Kidney (tissue), 22 donors: Measurements from ENCODE around the gene HSBP1L1. TPM values are rescaled to one million over a fixed set of nuclear protein-coding genes. Genes with fewer than 3 reads are reported as not detected.
A peak's percentile ranks its signal among the peaks of the same experiment; 100 is the strongest.

Experiments used
- DNase-seq, 5 donors: peaks; one replicate each; pipeline ENCODE4 v3.0.0-alpha.2; 2013 to 2020
- FAIRE-seq: peaks from 2 replicates; lab custom pipeline; 2012; peaks lifted over from hg19 to GRCh38; lab: Jason Lieb, UNC
- H3K27ac ChIP-seq, 2 donors: one replicate each; pipeline ENCODE4 v1.7.0; 2013; ENCODE audit warnings: low read depth in 2 of 2, low read length in 2 of 2, inconsistent platforms in 1 of 2
- H3K27me3 ChIP-seq: one replicate; pipeline ENCODE4 v1.7.1; 2013; ENCODE audit warnings: low read length, inconsistent platforms; ENCODE audit not compliant: control insufficient read depth, insufficient read depth
- H3K36me3 ChIP-seq, 3 donors: one replicate each; pipeline versions ENCODE4 v1.7.0 to v1.7.1; 2013; ENCODE audit warnings: low read length in 3 of 3, control low read depth in 1 of 3, inconsistent platforms in 1 of 3; ENCODE audit not compliant: insufficient read depth in 3 of 3, control insufficient read depth in 2 of 3
- H3K4me1 ChIP-seq, 3 donors: one replicate each; pipeline versions ENCODE4 v1.7.0 to v1.7.1; 2013; ENCODE audit warnings: low read length in 3 of 3, inconsistent platforms in 1 of 3, low read depth in 1 of 3; ENCODE audit not compliant: control insufficient read depth in 2 of 3, insufficient read depth in 2 of 3
- H3K4me3 ChIP-seq, 3 donors: one replicate each; pipeline versions ENCODE4 v1.7.0 to v1.8.1; 2013; ENCODE audit warnings: low read length in 3 of 3, control low read depth in 1 of 3, inconsistent platforms in 1 of 3
- H3K9ac ChIP-seq, 3 donors: one replicate each; pipeline versions ENCODE4 v1.7.0 to v1.7.1; 2013; ENCODE audit warnings: low read length in 3 of 3, control low read depth in 1 of 3, inconsistent platforms in 1 of 3
- H3K9me3 ChIP-seq, 3 donors: one replicate each; pipeline versions ENCODE4 v1.7.0 to v1.7.1; 2013; ENCODE audit warnings: low read length in 3 of 3, control low read depth in 1 of 3, inconsistent platforms in 1 of 3; ENCODE audit not compliant: control insufficient read depth in 2 of 3, insufficient read depth in 1 of 3
- intact Hi-C: fragments of 100-400 bp; cut with DNase I; formaldehyde crosslinking; loops from one replicate; pipeline ENCODE4 v1.11.1; 2022
- long read RNA-seq, 10 donors: library from polyadenylated mRNA in 1 of 10; unstranded in 1 of 10; transcript quantifications; one replicate each; pipeline ENCODE4 v2.0.0 and lab custom pipeline, GENCODE V29; 2021 to 2026
- polyA plus RNA-seq: library from polyadenylated mRNA; stranded (reverse); fragments of 350-450 nt; fragmentation: Illumina TruSeq; extraction: RNeasy Lipid Tissue Mini Kit (QIAGEN cat#74804); gene quantifications from one replicate; pipeline ENCODE4 v1.2.3, GENCODE V29; 2014; ENCODE audit warnings: low read depth, low replicate concordance; ENCODE audit not compliant: insufficient read depth
- total RNA-seq: library from RNA; stranded (reverse); fragmentation: NEBNext Ultra II Directional; extraction: Animal tissue kit (Norgen Biotek cat#: 25700); gene quantifications from one replicate; pipeline ENCODE4 v1.2.1, GENCODE V29; 2021
- TF ChIP-seq, protein P1 (sequence below): IDR thresholded peaks from 3 replicates; pipeline ENCODE4 v1.5.1; 2012; ENCODE audit warnings: mild to moderate bottlenecking, moderate library complexity, borderline replicate concordance; ENCODE audit not compliant: insufficient read depth; ENCODE audit errors: extremely low read depth
- donor health status: control.
- donor health status: control.
- donor health status: control.
- donor health status: control.
- donor health status: control.
- donor health status: DM: yes; HTN: yes; CAD: no.
- donor health status: Normal renal cell carcinoma (clear cell type).

The HSBP1L1 gene
- total RNA-seq (26.0 TPM), polyA plus RNA-seq (43.6 TPM)
- long read RNA-seq, donor 1, transcript HSBP1L1-201 (4 exons, 771 nt), result minor isoform, 5 of 24 reads
- long read RNA-seq, donor 1, transcript HSBP1L1-204 (1 exons, 775 nt), result major isoform, 15 of 24 reads
- long read RNA-seq, donor 1, partial matches to known transcripts, result 0 of 24 reads
- long read RNA-seq, donor 1, other reads (novel, unspliced or antisense), result 0 of 24 reads
- long read RNA-seq, donor 2, transcript HSBP1L1-204 (1 exons, 775 nt), result major isoform, 12 of 108 reads
- long read RNA-seq, donor 2, partial matches to known transcripts, result 6 of 108 reads
- long read RNA-seq, donor 2, other reads (novel, unspliced or antisense), result 85 of 108 reads
- long read RNA-seq, donor 3, transcript HSBP1L1-204 (1 exons, 775 nt), result major isoform, 24 of 33 reads
- long read RNA-seq, donor 3, partial matches to known transcripts, result 0 of 33 reads
- long read RNA-seq, donor 3, other reads (novel, unspliced or antisense), result 0 of 33 reads
- long read RNA-seq, donor 4, partial matches to known transcripts, result 0 of 8 reads
- long read RNA-seq, donor 4, other reads (novel, unspliced or antisense), result 0 of 8 reads
- long read RNA-seq, donor 5, partial matches to known transcripts, result 0 of 4 reads
- long read RNA-seq, donor 5, other reads (novel, unspliced or antisense), result 0 of 4 reads
- long read RNA-seq, donor 6, transcript HSBP1L1-201 (4 exons, 771 nt), result major isoform, 11 of 29 reads
- long read RNA-seq, donor 6, transcript HSBP1L1-204 (1 exons, 775 nt), result minor isoform, 10 of 29 reads
- long read RNA-seq, donor 6, partial matches to known transcripts, result 0 of 29 reads
- long read RNA-seq, donor 6, other reads (novel, unspliced or antisense), result 6 of 29 reads
- long read RNA-seq, donor 7, transcript HSBP1L1-201 (4 exons, 771 nt), result major isoform, 9 of 18 reads
- long read RNA-seq, donor 7, partial matches to known transcripts, result 0 of 18 reads
- long read RNA-seq, donor 7, other reads (novel, unspliced or antisense), result 3 of 18 reads
- long read RNA-seq, donor 8, transcript HSBP1L1-204 (1 exons, 775 nt), result major isoform, 18 of 163 reads
- long read RNA-seq, donor 8, transcript HSBP1L1-201 (4 exons, 771 nt), result minor isoform, 6 of 163 reads
- long read RNA-seq, donor 8, partial matches to known transcripts, result 45 of 163 reads
- long read RNA-seq, donor 8, other reads (novel, unspliced or antisense), result 90 of 163 reads
- long read RNA-seq, donor 9, partial matches to known transcripts, result 0 of 4 reads
- long read RNA-seq, donor 9, other reads (novel, unspliced or antisense), result 0 of 4 reads
- long read RNA-seq, donor 10, transcript HSBP1L1-204 (1 exons, 775 nt), result major isoform, 21 of 161 reads
- long read RNA-seq, donor 10, partial matches to known transcripts, result 11 of 161 reads
- long read RNA-seq, donor 10, other reads (novel, unspliced or antisense), result 122 of 161 reads

DNA sequence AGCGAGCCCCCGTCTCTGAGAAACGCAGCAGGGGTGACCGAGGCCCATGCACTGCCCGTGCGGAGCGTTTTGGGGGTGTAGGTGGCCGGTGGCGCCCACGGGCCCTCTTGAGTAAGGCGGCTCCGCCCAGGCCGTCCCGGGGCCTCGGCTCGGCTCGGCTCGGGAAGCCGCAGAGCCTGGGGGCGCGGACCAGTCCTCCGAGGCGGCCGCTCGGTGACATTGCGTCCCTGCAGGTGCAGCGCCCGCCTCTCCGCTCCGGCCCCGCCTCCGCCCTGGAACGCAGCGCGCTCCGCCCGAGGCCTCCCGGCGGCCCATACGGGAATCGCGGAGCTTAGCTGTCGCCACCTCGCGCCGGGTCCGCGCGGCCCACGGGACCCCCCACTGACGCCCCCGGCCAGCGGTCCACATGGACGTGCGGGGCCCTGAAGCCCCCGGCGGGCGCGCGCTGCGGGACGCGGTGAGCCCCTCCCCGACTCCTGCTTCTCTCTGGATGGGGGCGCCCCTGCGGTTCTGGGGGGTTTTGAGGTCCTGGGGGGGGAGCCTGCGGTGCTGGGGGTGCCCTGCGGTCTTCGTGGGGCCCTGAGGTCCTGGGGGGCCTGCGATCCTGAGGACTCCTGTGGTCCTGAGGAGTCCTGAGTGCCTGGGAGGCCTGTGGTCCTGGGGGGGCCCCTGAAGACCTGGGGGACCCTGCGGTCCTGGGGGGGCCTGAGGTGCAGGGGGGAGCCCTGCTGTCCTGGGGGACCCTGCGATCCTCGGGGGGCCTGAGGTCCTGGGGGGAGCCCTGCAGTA lies at the start of gene HSBP1L1:
HSBP1L1 (plus strand) TSS at position 314 of the 789 bp plus-strand sequence; CDS start at position 407, 93 bp downstream.
- FAIRE-seq (no peak), DNase-seq (peak; percentile 79 to 91 (median 86))
- H3K27me3 ChIP-seq, result no peaks in the 10 kb centered on the region

DNA sequence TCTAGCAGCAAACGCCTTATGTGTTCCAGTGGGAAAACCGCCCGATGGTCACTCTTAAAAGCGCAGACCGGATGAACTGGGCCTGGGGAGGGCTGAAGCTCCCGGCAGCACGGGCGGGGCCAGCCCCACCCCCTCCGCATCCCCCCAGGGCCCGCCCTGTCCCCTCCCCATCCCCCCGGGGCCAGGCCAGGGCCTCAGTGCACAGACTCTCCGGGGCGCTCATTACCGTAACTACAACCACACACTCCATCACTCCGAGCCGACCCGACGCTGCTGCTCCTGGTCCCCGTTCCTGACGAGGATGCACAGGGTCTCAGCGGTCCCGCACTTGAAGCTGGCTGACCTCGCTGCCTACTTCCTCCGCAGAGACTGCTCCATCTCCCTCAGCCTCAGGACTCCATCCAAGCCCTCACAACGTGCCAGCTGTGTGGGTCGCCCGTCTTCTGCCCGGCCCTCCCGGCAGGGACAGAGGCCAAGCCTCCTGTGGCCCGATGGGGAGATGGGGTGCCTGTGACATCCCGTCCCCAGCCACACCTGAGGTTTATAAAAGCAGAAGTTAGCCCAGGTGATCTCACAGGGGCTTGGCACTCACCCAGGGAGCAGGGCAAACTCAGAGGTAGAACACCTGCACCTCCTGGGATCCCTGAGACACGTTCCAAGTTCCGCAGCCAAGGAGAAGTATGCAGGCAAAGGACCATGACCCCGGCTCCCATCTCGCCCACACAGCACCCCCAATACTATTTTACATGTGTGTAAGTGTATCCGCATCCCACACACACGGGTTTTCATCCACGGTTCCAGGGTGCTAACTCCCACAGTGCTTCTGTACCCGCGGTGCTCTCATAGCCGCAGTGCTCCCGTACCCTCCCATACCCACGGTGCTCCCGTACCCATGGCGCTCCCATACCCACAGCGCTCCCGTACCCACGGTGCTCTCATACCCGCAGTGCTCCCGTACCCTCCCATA lies 49.0 kb upstream of the HSBP1L1 start:
- H3K27ac ChIP-seq, result no peak overlapping the region
- H3K9ac ChIP-seq, result no peak overlapping the region
- peaks cover 0 to 4% (median 0%) of the 10 kb centered on the region in 3 donors for H3K9me3 ChIP-seq
- TF ChIP-seq, protein P1, sequence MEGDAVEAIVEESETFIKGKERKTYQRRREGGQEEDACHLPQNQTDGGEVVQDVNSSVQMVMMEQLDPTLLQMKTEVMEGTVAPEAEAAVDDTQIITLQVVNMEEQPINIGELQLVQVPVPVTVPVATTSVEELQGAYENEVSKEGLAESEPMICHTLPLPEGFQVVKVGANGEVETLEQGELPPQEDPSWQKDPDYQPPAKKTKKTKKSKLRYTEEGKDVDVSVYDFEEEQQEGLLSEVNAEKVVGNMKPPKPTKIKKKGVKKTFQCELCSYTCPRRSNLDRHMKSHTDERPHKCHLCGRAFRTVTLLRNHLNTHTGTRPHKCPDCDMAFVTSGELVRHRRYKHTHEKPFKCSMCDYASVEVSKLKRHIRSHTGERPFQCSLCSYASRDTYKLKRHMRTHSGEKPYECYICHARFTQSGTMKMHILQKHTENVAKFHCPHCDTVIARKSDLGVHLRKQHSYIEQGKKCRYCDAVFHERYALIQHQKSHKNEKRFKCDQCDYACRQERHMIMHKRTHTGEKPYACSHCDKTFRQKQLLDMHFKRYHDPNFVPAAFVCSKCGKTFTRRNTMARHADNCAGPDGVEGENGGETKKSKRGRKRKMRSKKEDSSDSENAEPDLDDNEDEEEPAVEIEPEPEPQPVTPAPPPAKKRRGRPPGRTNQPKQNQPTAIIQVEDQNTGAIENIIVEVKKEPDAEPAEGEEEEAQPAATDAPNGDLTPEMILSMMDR, result no peak
- intact Hi-C loops, result no loop called here
- H3K36me3 ChIP-seq, result peaks cover 0 to 17% (median 11%) of the 10 kb centered on the region in 3 donors
- H3K27me3 ChIP-seq, result no peaks in the 10 kb centered on the region
- FAIRE-seq (no peak), DNase-seq (peak in 2 of 5 donors; percentile 26 to 71)
- no peak overlapping the region for H3K4me3 ChIP-seq
- H3K4me1 ChIP-seq, result no peaks in the 10 kb centered on the region

More for the DNA sequence above, at the start of gene HSBP1L1:
- peak within 1 kb of the TSS; percentile 38 to 66 (median 45) for H3K4me3 ChIP-seq
- peak within 1 kb of the TSS; percentile 80 to 88 for H3K27ac ChIP-seq
- no peaks in the 10 kb centered on the region for H3K9me3 ChIP-seq
- TF ChIP-seq, protein P1, result no peak
- H3K9ac ChIP-seq, result peak within 1 kb of the TSS in 2 of 3 donors; percentile 44 to 61
- H3K36me3 ChIP-seq, result peaks cover 0 to 6% (median 0%) of the 10 kb centered on the region in 3 donors
- peaks cover 0 to 10% (median 7%) of the 10 kb centered on the region in 3 donors for H3K4me1 ChIP-seq
- intact Hi-C loops, result no loop called here
